CD4-positive, alpha-beta T cell treated with Interleukin-4 for 1 hour (primary cell): ENCODE results near the gene ROM1.
A peak's percentile ranks its signal among the peaks of the same experiment; 100 is the strongest.
"Not testable (repeated sequence)": the region's sequence is repeated elsewhere in the genome, so short reads cannot be mapped to it uniquely, and the experiment has no call there.

Experiments used
- DNase-seq, 2 donors: peaks; one replicate each; pipeline ENCODE4 v3.0.0-alpha.2; 2020 to 2022

ROM1 gene

GRCh38 chr11:62610814-62611704 is 2.0 kb upstream of the ROM1 start:
- DNase-seq: no peak

DNA sequence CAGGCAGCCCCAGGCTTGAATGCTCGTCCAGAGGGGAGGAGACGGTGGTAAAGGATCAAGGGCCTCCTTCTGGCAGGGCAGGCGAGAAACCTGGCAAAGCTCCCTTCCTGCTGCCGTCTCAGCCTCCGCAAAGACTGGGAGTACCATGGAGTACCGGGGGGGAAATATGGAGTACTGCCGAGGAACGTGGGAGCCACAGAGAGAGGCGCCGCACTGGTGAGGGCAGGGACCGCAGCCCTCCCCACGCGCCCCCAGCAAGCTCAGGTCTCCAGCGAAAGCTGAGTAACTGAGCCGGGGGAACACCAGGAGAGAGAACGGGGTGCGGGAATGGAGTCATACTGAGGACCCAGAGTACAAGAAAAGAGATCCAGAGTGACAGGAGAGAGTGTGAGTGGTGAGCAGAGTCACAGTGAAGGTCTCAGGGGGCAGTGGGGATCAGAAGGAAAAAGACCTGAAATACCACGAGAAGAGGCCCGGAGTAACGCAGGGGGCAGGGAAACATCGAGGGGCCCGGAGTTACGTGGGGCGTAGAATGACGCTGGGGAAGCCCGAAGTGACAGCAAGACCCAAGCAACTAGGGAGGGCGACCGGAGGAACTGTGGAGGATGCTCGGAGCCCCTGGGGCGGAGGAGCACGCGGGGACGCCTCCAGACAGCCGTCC is 1.2 kb upstream of the ROM1 start:
- peak in 1 of 2 donors; percentile 70 for DNase-seq

DNA sequence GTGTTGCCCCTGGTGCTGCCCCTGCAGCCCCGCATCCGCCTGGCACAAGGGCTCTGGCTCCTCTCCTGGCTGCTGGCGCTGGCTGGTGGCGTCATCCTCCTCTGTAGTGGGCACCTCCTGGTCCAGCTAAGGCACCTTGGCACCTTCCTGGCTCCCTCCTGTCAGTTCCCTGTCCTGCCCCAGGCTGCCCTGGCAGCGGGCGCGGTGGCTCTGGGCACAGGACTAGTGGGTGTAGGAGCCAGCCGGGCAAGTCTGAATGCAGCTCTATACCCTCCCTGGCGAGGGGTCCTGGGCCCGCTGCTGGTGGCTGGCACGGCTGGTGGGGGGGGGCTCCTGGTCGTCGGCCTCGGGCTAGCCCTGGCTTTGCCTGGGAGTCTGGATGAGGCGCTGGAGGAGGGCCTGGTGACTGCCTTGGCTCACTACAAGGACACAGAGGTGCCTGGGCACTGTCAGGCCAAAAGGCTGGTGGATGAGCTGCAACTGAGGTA is 278 bp downstream of the ROM1 start:
- DNase-seq: no peak

GRCh38 chr11:62614275-62614674 is 1.2 kb downstream of the ROM1 start:
- DNase-seq: no peak

DNA sequence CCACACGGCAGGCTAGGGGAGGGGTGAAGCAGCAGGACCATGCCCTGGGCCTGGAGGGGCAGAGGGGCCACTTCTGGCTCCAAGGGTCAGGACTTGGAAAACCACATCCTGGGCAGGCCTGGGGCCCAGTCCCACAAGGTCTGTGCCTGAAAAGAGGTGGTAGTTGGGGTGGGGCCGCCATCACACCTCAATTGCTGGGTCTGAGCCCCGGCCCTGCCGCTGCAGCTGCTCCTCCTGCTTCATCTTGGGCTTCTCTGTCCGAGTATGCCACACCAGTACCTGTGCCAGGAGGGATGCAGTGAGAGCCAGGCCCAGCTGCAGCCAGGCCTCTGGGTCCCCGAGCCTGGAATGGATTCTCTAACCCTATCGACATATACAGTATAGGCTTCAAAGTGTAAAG is 2.5 kb downstream of the ROM1 start:
- no peak for DNase-seq

- DNase-seq: not testable (repeated sequence)
These were observed 3.9 kb downstream of the ROM1 start for GRCh38 chr11:62616957-62617356.

DNA sequence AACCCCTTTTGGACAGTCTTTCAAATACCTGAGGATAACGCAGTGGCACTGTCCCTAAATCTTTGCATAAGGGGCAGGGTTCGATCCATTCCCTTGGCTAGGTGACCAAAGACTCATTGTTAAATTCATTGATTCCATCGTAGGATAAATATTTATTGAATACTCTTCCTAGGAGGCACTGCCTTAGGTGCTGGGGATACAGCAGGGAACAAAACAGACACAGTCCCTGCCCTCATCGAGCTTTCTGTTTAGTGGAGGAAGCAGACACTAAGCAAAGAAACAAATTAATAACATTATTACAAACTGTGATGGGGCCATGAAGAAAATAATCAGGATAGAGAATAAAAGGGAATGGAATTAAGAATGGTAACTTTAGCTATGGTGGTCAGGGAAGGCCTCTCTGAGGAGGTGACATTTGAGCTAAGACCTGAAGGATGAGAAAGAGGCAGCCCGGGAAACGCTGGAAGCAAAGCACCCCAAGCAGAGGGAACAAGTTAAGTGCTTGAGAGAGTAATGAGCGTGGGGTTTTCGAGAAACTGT is 8.0 kb downstream of the ROM1 start:
- DNase-seq: no peak

DNA sequence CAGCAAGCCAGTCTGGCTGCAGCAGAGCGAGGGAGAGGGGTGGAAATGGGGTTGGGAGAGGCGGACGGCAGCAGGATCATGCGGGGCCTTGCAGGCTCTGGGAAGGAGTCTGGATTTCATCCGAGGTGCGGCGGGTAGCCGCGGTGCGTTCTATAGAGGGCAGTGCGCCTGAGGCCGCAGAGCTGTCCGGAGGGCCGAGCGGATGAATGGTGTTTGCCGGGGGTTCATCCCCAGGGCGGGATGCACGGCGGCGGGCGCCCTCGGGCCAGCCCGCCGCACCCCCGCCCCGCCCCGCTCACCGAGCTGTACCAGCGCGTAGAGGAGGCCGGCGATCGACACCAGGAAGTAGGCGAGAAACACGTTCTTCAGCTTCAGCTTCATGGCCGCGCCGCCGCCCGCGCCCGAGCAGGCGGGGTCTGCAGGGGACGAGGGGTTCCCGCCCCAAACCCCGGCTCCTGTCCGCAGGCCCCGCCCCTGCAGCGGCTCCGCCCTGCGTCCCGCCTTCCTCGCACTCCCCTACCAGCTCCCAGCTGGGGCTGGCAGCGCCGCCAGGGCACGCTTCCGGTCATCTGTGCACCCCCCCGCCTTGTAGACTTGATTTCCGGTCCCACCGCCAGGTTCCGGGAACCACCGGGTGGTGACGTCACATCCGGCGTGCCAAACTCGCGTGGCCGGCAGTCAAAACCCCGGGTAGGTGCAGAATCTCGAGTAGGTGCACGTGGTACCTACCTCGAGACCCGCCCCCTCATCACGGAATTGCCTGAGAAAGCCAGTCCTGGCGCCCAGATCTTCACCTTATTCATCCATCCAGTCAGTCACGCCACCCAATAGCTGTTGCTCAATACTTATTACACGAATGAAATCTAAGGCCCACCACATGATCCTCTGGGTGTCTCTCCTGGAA is 8.8 kb downstream of the ROM1 start, which contains the start of gene B3GAT3:
TSS of gene B3GAT3 (minus strand) at position 420 of the 904 bp plus-strand sequence. CDS start at position 381, 39 bp downstream.
- peak; percentile 99 for DNase-seq

GRCh38 chr11:62622476-62623089 is 9.5 kb downstream of the ROM1 start:
- no peak for DNase-seq

DNA sequence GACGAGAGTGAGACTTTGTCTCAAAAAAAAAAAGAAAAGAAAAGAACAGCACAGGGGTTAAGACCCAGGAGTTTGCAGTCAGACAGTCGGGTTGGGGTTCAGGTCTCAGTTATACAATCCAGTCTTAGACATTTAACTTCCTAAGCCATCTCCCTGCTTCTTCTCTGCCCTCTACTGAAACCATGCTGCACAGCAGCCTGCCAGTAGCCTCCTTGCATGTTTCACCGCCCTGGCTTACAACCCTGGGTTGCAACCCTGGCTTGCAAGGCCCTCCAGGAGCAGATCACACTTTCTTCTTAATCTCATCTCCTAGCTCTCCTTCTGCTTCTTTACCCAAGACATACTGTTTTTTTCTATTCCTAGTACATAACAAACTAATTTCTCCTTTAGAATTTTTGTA is 14.7 kb downstream of the ROM1 start:
- peak; percentile 20 to 29 for DNase-seq

GRCh38 chr11:62632492-62632891 is 19.4 kb downstream of the ROM1 start:
- DNase-seq: no peak

GRCh38 chr11:62644220-62644619 is 31.2 kb downstream of the ROM1 start:
- no peak for DNase-seq

GRCh38 chr11:62645671-62645945 is 32.6 kb downstream of the ROM1 start:
- no peak for DNase-seq

- DNase-seq: peak; percentile 98 to 99
These were observed 33.1 kb downstream of the ROM1 start, which contains the start of gene GANAB for GRCh38 chr11:62645946-62646824. GANAB (minus strand) TSS chr11:62646613; CDS start chr11:62646599, 14 bp downstream.

GRCh38 chr11:62646825-62647608 is 34.0 kb downstream of the ROM1 start:
- no peak for DNase-seq

- DNase-seq: no peak
These were observed 34.5 kb downstream of the ROM1 start for GRCh38 chr11:62647609-62648005.

DNA sequence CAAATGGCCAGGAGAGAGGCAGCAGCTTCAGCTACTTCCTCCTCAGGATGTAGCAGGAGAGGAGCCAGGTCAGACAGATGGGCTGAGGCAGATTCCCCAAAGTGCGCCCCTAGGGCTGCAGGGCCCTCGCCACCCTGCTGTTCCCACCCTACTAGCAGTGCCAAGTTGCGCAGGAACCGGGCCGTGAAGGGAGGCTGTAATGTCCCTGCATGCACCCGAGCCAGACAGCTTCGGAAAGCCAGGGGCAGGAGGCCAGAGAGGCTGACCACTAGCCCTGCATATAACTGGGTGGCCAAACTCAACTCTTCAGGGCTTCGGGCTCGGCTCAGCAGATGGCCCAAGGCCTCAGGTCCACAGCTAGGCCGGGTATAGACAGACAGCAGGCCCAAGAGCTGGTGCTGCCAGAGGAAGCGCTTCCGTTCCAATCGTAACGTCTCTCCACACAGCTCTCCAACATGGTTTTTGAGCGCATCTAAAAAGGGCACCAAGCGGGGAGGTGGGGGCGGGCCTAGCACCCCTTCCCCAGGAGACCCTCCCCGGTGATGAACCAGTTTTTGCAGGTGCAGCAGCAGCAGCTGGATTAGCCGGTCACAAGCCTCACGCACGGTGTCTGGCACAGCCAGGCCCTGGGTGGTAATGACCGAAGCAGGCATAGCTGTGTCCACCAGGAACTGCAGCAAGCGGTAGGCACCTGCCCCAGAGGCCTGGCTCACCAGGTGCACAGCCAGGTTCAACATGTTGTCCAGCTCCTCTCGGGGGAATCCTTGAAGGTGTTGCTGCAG is 35.3 kb downstream of the ROM1 start:
- DNase-seq: no peak

- DNase-seq: no peak
These were observed 35.9 kb downstream of the ROM1 start for GRCh38 chr11:62648967-62649364.

DNA sequence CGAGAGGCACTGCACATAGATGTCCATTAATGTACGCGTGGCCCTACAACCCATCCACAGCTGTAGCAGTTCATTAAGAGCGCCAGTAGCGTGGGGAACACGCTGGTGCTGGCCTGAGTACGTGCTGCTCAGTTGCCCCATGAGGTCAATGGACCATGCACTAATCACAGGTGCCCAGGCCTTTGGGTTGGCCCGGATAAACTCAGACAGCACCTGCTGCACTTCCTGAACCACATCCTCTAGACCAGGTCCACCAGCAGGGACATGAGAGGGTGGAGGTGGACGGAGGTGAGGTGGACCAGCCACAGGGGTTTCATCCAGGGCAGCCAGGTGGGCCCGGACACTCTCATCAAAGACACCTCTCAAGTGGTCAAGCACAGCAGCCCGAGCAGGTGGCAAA is 36.4 kb downstream of the ROM1 start:
- no peak for DNase-seq

- DNase-seq: not testable (repeated sequence)
These were observed 37.2 kb downstream of the ROM1 start for GRCh38 chr11:62650283-62650682.
